ENCODE results near the gene SERPINB10. TPM values are rescaled to one million over a fixed set of nuclear protein-coding genes. Genes with fewer than 3 reads are reported as not detected.
A peak's percentile ranks its signal among the peaks of the same experiment; 100 is the strongest.

The SERPINB10 gene
- total RNA-seq, 1 donor from 2014 or later: 0.79 TPM

- Histone ChIP-seq H3K27me3 (ENCODE audit: control insufficient read depth, insufficient read depth, low read length) (no peaks in the 10 kb centered on the region), H3K36me3 (ENCODE audit: control insufficient read depth, insufficient read depth, low read length) (peaks cover 7% of the 10 kb centered on the region), H3K4me3 (ENCODE audit: low read depth, low read length) (peak overlapping the region; percentile 29)
- FAIRE-seq (no peak), DNase-seq (ENCODE audit: low read depth) (peak; percentile 68)
- TF ChIP-seq CTCF (IDR thresholded peaks at IDR 0.05; ENCODE audit: insufficient read depth, low read length, severe bottlenecking): no peak
Observed at GRCh38 chr18:63888470-63889190, 19.1 kb upstream of the SERPINB10 start.

GRCh38 chr18:63889626-63890025 lies 18.1 kb upstream of the SERPINB10 start:
- peaks cover 13% of the 10 kb centered on the region for H3K36me3 ChIP-seq (ENCODE audit: control insufficient read depth, insufficient read depth, low read length)
- H3K4me3 ChIP-seq (ENCODE audit: low read depth, low read length): no peak overlapping the region
- FAIRE-seq: no peak
- TF ChIP-seq CTCF (IDR thresholded peaks at IDR 0.05; ENCODE audit: insufficient read depth, low read length, severe bottlenecking): no peak
- no peaks in the 10 kb centered on the region for H3K27me3 ChIP-seq (ENCODE audit: control insufficient read depth, insufficient read depth, low read length)
- no peak for DNase-seq (ENCODE audit: low read depth)

GRCh38 chr18:63890237-63890949 lies 17.4 kb upstream of the SERPINB10 start:
- H3K4me3 ChIP-seq (ENCODE audit: low read depth, low read length): no peak overlapping the region
- H3K27me3 ChIP-seq (ENCODE audit: control insufficient read depth, insufficient read depth, low read length): no peaks in the 10 kb centered on the region
- TF ChIP-seq CTCF (IDR thresholded peaks at IDR 0.05; ENCODE audit: insufficient read depth, low read length, severe bottlenecking): no peak
- peaks cover 14% of the 10 kb centered on the region for H3K36me3 ChIP-seq (ENCODE audit: control insufficient read depth, insufficient read depth, low read length)
- peak; percentile 48 for DNase-seq (ENCODE audit: low read depth)
- no peak for FAIRE-seq

GRCh38 chr18:63890950-63891304 lies 16.8 kb upstream of the SERPINB10 start:
- Histone ChIP-seq H3K27me3 (ENCODE audit: control insufficient read depth, insufficient read depth, low read length) (no peaks in the 10 kb centered on the region), H3K36me3 (ENCODE audit: control insufficient read depth, insufficient read depth, low read length) (peaks cover 15% of the 10 kb centered on the region), H3K4me3 (ENCODE audit: low read depth, low read length) (no peak overlapping the region)
- DNase-seq (ENCODE audit: low read depth) (peak; percentile 42), FAIRE-seq (no peak)
- TF ChIP-seq CTCF (IDR thresholded peaks at IDR 0.05; ENCODE audit: insufficient read depth, low read length, severe bottlenecking): no peak

- DNase-seq (ENCODE audit: low read depth) (no peak), FAIRE-seq (no peak)
- no peak overlapping the region for H3K4me3 ChIP-seq (ENCODE audit: low read depth, low read length)
- H3K36me3 ChIP-seq (ENCODE audit: control insufficient read depth, insufficient read depth, low read length): peaks cover 21% of the 10 kb centered on the region
- no peaks in the 10 kb centered on the region for H3K27me3 ChIP-seq (ENCODE audit: control insufficient read depth, insufficient read depth, low read length)
- no peak for TF ChIP-seq CTCF (IDR thresholded peaks at IDR 0.05; ENCODE audit: insufficient read depth, low read length, severe bottlenecking)
Observed at GRCh38 chr18:63892566-63892965, 15.2 kb upstream of the SERPINB10 start.

Measured in bronchial epithelial cell (primary cell).